ENCODE data around the gene PKD2L2.
"Not testable (repeated sequence)": the region's sequence is repeated elsewhere in the genome, so short reads cannot be mapped to it uniquely, and the experiment has no call there.

PKD2L2 gene

DNA sequence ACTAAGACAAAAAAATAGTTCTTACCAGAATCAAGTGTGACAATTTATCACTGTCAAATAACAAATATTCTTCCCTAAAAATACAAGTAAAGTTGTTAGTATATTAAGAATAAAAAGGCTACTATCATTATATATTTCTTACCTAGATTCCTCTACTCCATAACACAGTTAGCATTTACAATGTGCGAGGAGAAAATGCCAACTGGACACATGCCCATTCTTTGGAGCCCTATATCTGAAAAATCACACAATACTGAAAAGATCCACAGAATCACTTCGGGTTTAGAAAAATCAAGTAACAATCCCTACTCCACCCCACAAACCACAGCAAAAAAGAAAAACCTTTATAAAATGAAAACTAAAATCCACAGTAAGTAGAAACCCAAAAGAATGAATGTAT is 70.9 kb downstream of the PKD2L2 start:
- DNase-seq, result no peak

DNA sequence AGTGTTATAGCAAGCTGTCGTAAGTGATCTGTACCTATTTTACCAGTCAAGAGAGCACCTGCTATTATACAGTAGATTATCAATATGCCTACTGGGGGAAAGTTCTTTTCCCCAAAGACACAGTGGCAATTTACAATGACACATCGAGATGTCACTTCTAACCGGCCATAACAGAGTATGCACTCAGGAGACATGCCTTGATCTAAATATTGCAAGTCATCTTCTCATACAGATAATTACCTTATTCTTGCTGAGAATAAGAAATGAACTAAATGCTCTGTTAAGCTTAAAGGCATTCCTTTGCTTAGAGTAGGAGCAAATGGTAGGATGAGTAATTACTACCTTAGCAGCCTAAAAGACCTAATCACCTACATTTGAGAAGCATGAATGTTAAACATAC is 71.6 kb downstream of the PKD2L2 start:
- DNase-seq, result no peak

DNA sequence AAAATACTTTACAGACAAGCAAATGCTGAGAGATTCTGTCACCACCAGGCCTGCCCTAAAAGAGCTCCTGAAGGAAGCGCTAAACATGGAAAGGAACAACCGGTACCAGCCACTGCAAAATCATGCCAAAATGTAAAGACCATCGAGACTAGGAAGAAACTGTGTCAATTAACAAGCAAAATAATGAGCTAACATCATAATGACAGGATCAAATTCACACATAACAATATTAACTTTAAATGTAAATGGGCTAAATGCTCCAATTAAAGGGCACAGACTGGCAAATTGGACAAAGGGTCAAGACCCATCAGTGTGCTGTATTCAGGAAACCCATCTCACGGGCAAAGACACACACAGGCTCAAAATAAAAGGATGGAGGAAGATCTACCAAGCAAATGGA is 81.1 kb downstream of the PKD2L2 start:
- DNase-seq, result not testable (repeated sequence)

DNA sequence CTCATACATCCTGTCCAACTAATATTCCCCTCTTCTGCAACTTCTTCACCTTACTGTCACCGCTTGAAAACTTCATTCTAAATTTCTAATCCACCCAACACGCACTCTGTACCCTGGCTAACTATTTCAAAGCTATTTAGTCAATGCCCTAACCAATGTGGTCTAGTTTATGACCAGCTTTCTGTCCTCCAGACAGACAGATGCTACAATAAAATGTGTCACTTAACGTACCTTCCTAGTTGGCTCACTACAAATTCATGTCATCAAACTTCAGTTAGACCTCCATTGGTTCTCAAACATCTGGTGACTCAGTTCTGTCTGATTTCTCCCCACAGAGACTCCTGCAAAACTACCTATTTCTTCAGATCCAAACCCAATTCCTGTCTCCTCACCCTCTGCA is 86.0 kb downstream of the PKD2L2 start:
- DNase-seq, result no peak

GRCh38 chr5:137989419-137989818 is 100.2 kb downstream of the PKD2L2 start:
- no peak for DNase-seq
